HG03025 (cell line): Measurements from ENCODE around the gene SLC35B1.
"Not testable (repeated sequence)": the region's sequence is repeated elsewhere in the genome, so short reads cannot be mapped to it uniquely, and the experiment has no call there.

Source experiments
- ATAC-seq: cut with Tn5 transposase; IDR thresholded peaks from one replicate; pipeline ENCODE4 v1.9.1; 2021; ENCODE audit warnings: mild to moderate bottlenecking, moderate library complexity; ENCODE audit not compliant: unreplicated experiment, low FRiP score

SLC35B1 gene

GRCh38 chr17:49738456-49739163, 30.8 kb upstream of the SLC35B1 start:
- no peak for ATAC-seq

- ATAC-seq = no peak
Observed at GRCh38 chr17:49734515-49735490, 27.0 kb upstream of the SLC35B1 start.

GRCh38 chr17:49731435-49731831, 23.7 kb upstream of the SLC35B1 start:
- no peak for ATAC-seq

GRCh38 chr17:49730785-49731434, 23.1 kb upstream of the SLC35B1 start:
- no peak for ATAC-seq

- no peak for ATAC-seq
Observed at GRCh38 chr17:49730078-49730784, 22.5 kb upstream of the SLC35B1 start.

- no peak for ATAC-seq
Observed at GRCh38 chr17:49729069-49729468, 21.3 kb upstream of the SLC35B1 start.

- no peak for ATAC-seq
Observed at GRCh38 chr17:49728425-49728824, 20.7 kb upstream of the SLC35B1 start.

GRCh38 chr17:49727380-49727779, 19.6 kb upstream of the SLC35B1 start:
- no peak for ATAC-seq

- no peak for ATAC-seq
Observed at GRCh38 chr17:49725452-49726130, 17.8 kb upstream of the SLC35B1 start.

GRCh38 chr17:49724552-49724951, 16.8 kb upstream of the SLC35B1 start:
- not testable (repeated sequence) for ATAC-seq

GRCh38 chr17:49723423-49723822, 15.7 kb upstream of the SLC35B1 start:
- no peak for ATAC-seq

GRCh38 chr17:49722066-49722465, 14.3 kb upstream of the SLC35B1 start:
- no peak for ATAC-seq

GRCh38 chr17:49717371-49717861, 9.7 kb upstream of the SLC35B1 start:
- ATAC-seq = no peak

- ATAC-seq = no peak
Observed at GRCh38 chr17:49716668-49717364, 9.1 kb upstream of the SLC35B1 start.

- no peak for ATAC-seq
Observed at GRCh38 chr17:49715717-49716279, 8.0 kb upstream of the SLC35B1 start.

- no peak for ATAC-seq
Observed at GRCh38 chr17:49715216-49715615, 7.5 kb upstream of the SLC35B1 start.

- no peak for ATAC-seq
Observed at GRCh38 chr17:49708515-49709183, 885 bp upstream of the SLC35B1 start.

- ATAC-seq = no peak
Observed at GRCh38 chr17:49707246-49707607, 537 bp downstream of the SLC35B1 start.
